Keratinocyte (primary cell): ENCODE measurements around the gene SLCO3A1.

Experiments
- EZH2 ChIP-seq: IDR thresholded peaks from one replicate; pipeline ENCODE4 v1.6.1; 2012; ENCODE audit warnings: inconsistent platforms, mild to moderate bottlenecking, low read length, moderate library complexity
- TF ChIP-seq, protein P1 (sequence below), 3 experiments: IDR thresholded peaks in 1 of 3; conservative IDR thresholded peaks in 1 of 3; optimal IDR thresholded peaks in 1 of 3; 2 replicates in 2 of 3; 3 replicates in 1 of 3; pipeline versions ENCODE3 to v1.5.1; 2011; ENCODE audit warnings: low read length in 3 of 3, mild to moderate bottlenecking in 3 of 3, moderate library complexity in 2 of 3, control low read depth in 1 of 3, inconsistent platforms in 1 of 3; ENCODE audit not compliant: insufficient read depth in 2 of 3; ENCODE audit errors: extremely low read depth in 1 of 3

DNA sequence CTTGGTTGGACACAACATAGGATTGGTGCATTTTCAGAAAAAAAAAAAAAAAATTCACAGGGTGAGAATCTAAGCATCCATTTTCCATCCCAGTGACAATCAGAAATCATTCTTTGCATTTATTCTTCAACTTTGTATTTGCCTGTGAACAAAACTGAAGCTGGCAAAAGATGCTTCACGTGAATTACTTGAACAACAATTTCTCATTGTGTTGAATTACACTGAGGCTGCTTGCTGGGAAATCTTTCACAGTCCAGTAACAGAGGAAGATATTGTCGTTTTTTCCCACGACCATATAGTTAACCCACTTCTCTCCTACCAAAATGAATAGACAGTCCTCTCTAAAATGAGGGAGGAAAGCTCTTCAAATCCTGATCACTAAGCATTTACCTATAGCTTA lies 4.3 kb upstream of the SLCO3A1 start:
- TF ChIP-seq, protein P1, sequence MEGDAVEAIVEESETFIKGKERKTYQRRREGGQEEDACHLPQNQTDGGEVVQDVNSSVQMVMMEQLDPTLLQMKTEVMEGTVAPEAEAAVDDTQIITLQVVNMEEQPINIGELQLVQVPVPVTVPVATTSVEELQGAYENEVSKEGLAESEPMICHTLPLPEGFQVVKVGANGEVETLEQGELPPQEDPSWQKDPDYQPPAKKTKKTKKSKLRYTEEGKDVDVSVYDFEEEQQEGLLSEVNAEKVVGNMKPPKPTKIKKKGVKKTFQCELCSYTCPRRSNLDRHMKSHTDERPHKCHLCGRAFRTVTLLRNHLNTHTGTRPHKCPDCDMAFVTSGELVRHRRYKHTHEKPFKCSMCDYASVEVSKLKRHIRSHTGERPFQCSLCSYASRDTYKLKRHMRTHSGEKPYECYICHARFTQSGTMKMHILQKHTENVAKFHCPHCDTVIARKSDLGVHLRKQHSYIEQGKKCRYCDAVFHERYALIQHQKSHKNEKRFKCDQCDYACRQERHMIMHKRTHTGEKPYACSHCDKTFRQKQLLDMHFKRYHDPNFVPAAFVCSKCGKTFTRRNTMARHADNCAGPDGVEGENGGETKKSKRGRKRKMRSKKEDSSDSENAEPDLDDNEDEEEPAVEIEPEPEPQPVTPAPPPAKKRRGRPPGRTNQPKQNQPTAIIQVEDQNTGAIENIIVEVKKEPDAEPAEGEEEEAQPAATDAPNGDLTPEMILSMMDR (optimal IDR thresholded peaks at IDR 0.05 in 1 of 3, IDR thresholded peaks at IDR 0.05 in 1 of 3, conservative IDR thresholded peaks at IDR 0.05 in 1 of 3; ENCODE audit: extremely low read depth in 1 of 3, insufficient read depth in 2 of 3, low read length in 3 of 3), result no peak
- TF ChIP-seq EZH2, result no peak
